Ishikawa (cell line): Measurements from ENCODE around the gene RAB6A.

Source experiments
- CEBPB ChIP-seq: IDR thresholded peaks from 2 replicates; pipeline ENCODE4 v1.6.1; 2012
- CREB1 ChIP-seq: IDR thresholded peaks from 2 replicates; pipeline ENCODE4 v1.6.1; 2012; ENCODE audit warnings: low read depth
- EGR1 ChIP-seq: IDR thresholded peaks from 2 replicates; pipeline ENCODE4 v1.6.1; 2012
- EP300 ChIP-seq: IDR thresholded peaks from 2 replicates; pipeline ENCODE4 v1.6.1; 2012; ENCODE audit warnings: borderline replicate concordance
- FOXM1 ChIP-seq: IDR thresholded peaks from 2 replicates; pipeline ENCODE4 v1.6.1; 2012; ENCODE audit warnings: low read depth, borderline replicate concordance
- MAX ChIP-seq: IDR thresholded peaks from 2 replicates; pipeline ENCODE4 v1.6.1; 2012
- NFIC ChIP-seq: IDR thresholded peaks from 2 replicates; pipeline ENCODE4 v1.6.1; 2012
- RAD21 ChIP-seq: IDR thresholded peaks from 2 replicates; pipeline ENCODE4 v1.6.1; 2012; ENCODE audit warnings: low read depth
- TAF1 ChIP-seq: IDR thresholded peaks from 2 replicates; pipeline ENCODE4 v1.6.1; 2012; ENCODE audit warnings: low read depth, mild to moderate bottlenecking
- TCF12 ChIP-seq: IDR thresholded peaks from 2 replicates; pipeline ENCODE4 v1.6.1; 2012; ENCODE audit warnings: low read depth
- TEAD4 ChIP-seq: IDR thresholded peaks from 2 replicates; pipeline ENCODE4 v1.6.1; 2012
- YY1 ChIP-seq: IDR thresholded peaks from 2 replicates; pipeline ENCODE4 v1.6.1; 2012; ENCODE audit warnings: low read depth
- ZBTB7A ChIP-seq: IDR thresholded peaks from 2 replicates; pipeline ENCODE4 v1.6.1; 2012; ENCODE audit warnings: low read depth
- TF ChIP-seq, protein P1 (sequence below): IDR thresholded peaks from 2 replicates; pipeline ENCODE4 v1.6.1; 2012
- TF ChIP-seq, protein P2 (sequence below): IDR thresholded peaks from 2 replicates; pipeline ENCODE4 v1.6.1; 2012; ENCODE audit warnings: low read depth, mild to moderate bottlenecking

RAB6A gene

GRCh38 chr11:73804712-73805111 is 43.8 kb upstream of the RAB6A start:
- no peak for TF ChIP-seq TAF1
- TF ChIP-seq EP300 = no peak
- TF ChIP-seq EGR1 = no peak
- no peak for TF ChIP-seq CEBPB
- no peak for TF ChIP-seq TEAD4
- no peak for TF ChIP-seq YY1
- TF ChIP-seq RAD21 = no peak
- TF ChIP-seq MAX = no peak
- no peak for TF ChIP-seq CREB1
- TF ChIP-seq, protein P1, sequence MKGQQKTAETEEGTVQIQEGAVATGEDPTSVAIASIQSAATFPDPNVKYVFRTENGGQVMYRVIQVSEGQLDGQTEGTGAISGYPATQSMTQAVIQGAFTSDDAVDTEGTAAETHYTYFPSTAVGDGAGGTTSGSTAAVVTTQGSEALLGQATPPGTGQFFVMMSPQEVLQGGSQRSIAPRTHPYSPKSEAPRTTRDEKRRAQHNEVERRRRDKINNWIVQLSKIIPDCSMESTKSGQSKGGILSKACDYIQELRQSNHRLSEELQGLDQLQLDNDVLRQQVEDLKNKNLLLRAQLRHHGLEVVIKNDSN = no peak
- no peak for TF ChIP-seq NFIC
- TF ChIP-seq, protein P2, sequence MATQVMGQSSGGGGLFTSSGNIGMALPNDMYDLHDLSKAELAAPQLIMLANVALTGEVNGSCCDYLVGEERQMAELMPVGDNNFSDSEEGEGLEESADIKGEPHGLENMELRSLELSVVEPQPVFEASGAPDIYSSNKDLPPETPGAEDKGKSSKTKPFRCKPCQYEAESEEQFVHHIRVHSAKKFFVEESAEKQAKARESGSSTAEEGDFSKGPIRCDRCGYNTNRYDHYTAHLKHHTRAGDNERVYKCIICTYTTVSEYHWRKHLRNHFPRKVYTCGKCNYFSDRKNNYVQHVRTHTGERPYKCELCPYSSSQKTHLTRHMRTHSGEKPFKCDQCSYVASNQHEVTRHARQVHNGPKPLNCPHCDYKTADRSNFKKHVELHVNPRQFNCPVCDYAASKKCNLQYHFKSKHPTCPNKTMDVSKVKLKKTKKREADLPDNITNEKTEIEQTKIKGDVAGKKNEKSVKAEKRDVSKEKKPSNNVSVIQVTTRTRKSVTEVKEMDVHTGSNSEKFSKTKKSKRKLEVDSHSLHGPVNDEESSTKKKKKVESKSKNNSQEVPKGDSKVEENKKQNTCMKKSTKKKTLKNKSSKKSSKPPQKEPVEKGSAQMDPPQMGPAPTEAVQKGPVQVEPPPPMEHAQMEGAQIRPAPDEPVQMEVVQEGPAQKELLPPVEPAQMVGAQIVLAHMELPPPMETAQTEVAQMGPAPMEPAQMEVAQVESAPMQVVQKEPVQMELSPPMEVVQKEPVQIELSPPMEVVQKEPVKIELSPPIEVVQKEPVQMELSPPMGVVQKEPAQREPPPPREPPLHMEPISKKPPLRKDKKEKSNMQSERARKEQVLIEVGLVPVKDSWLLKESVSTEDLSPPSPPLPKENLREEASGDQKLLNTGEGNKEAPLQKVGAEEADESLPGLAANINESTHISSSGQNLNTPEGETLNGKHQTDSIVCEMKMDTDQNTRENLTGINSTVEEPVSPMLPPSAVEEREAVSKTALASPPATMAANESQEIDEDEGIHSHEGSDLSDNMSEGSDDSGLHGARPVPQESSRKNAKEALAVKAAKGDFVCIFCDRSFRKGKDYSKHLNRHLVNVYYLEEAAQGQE = no peak
- no peak for TF ChIP-seq TCF12
- TF ChIP-seq ZBTB7A = no peak
- no peak for TF ChIP-seq FOXM1

DNA sequence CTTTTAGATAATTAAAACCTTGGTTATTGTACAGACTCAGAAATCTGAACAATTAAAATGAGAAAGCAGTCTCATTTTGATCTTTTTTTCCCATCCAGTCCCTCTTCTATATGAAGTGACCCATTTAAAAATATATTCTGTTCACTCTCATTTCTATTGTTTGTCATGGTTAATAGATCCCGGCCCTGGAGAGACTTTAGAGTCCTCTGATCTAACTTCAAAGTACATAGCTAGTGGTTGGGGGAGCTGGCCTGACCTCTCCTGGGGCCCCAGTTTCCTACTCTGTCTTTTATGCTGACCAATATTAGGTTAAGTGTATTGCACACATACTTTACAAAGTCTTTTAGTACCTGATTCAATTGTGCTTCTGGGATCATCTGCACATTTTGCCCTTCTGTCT is 40.3 kb upstream of the RAB6A start:
- no peak for TF ChIP-seq NFIC
- TF ChIP-seq TAF1 = no peak
- TF ChIP-seq, protein P1 = no peak
- TF ChIP-seq YY1 = no peak
- TF ChIP-seq FOXM1 = no peak
- TF ChIP-seq MAX = no peak
- TF ChIP-seq RAD21 = no peak
- no peak for TF ChIP-seq ZBTB7A
- no peak for TF ChIP-seq CREB1
- TF ChIP-seq CEBPB = no peak
- no peak for TF ChIP-seq EGR1
- TF ChIP-seq TEAD4 = no peak

GRCh38 chr11:73800276-73800806 is 39.5 kb upstream of the RAB6A start:
- TF ChIP-seq TEAD4 (no peak), ZBTB7A (no peak), TCF12 (no peak), CEBPB (no peak), EGR1 (no peak), FOXM1 (no peak), MAX (no peak), TAF1 (no peak), EP300 (no peak), CREB1 (no peak), NFIC (no peak), YY1 (no peak), RAD21 (no peak)
- TF ChIP-seq, protein P1 = no peak
- TF ChIP-seq, protein P2 = no peak

- TF ChIP-seq YY1 (no peak), TCF12 (no peak), CREB1 (no peak), EP300 (no peak), NFIC (no peak), RAD21 (no peak), CEBPB (no peak)
- TF ChIP-seq, protein P2 = no peak
Observed at GRCh38 chr11:73797457-73797856, 36.6 kb upstream of the RAB6A start.
